LNCAP (cell line): ENCODE data around the gene EFNA5.
A peak's percentile ranks its signal among the peaks of the same experiment; 100 is the strongest.

ENCODE experiments used
- CTCF ChIP-seq: fragments of 450-650 bp; IDR thresholded peaks from 2 replicates; pipeline ENCODE4 v1.5.1; 2017; ENCODE audit warnings: mild to moderate bottlenecking

EFNA5 gene

GRCh38 chr5:107574287-107574686, 96.5 kb downstream of the EFNA5 start:
- TF ChIP-seq CTCF, result no peak

DNA sequence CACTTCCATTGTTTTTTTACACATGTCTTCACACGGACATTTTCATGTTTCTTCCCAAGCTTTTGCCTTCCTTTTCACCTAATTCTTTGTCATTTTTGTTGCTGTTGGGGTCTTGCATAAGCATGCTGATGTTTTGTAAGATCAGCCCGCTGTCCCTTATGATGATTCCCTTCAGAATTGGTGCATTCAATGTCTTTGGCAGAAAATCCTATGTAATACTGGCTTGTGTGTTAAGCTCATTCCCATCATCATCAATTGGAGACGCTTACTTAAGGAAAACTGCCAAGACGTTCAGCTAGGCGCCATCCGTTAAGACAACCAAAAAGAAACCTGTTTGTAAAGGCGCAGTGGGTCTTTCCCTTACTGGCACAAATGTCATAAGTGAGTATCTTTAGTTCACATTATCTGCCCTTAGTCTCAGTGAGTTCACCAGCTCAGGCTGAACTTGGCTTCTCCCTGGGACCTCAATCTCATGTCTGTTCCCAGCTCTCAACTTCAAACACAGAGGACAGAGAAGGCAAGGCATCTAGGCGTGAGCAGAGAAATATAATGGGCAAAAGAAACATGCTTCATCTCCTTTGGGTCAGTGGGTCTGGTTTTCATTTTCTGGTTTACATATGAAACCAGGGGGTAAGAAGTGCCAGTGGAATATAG, 97.9 kb downstream of the EFNA5 start:
- TF ChIP-seq CTCF, result no peak

DNA sequence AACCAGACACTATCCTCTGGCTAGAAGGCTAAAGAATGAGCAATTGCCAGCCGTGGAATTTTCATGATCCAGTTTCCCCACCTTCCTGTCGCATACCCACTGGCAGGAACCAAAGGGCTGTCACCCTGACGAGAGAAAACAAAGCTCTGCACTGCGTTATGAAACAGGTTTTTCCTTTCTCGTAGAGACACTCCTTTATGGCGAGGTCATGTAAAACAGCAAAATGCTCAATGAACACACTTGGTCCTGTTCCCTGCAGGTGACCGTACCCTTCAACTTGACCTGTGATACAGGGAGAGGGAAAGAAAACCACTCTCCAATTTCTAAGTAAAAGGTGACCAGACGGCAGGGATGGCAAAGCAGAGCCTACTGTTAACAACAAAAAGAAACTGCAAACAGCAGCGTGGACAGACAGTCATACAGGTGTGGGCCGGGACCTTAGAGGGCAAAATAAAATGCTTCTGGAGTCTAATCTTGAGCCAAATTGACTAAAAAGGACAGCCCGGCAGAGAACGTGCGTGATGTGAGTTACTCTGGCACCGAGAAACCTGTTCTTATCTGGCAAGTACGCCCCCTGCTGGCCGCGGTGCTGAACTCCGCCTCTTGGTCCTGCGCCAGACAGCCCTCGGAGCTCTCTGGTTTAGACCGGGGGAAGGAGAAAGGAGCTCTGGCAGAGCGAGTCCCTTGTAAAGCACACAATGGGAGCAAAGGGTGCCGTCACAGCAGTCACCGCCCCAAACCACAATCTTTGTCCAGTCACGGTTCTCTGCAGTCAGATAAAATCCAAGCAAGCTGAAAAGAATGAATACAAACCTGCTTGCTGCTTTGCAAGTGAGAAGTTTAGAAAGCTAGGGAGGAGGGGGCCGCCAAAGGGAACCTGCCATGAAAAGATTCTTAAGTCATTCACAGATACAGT, 98.9 kb downstream of the EFNA5 start:
- peak; percentile 85 for TF ChIP-seq CTCF

- no peak for TF ChIP-seq CTCF
These were observed 99.8 kb downstream of the EFNA5 start for GRCh38 chr5:107570805-107571531.

- no peak for TF ChIP-seq CTCF
These were observed 100.6 kb downstream of the EFNA5 start for GRCh38 chr5:107570181-107570580.

DNA sequence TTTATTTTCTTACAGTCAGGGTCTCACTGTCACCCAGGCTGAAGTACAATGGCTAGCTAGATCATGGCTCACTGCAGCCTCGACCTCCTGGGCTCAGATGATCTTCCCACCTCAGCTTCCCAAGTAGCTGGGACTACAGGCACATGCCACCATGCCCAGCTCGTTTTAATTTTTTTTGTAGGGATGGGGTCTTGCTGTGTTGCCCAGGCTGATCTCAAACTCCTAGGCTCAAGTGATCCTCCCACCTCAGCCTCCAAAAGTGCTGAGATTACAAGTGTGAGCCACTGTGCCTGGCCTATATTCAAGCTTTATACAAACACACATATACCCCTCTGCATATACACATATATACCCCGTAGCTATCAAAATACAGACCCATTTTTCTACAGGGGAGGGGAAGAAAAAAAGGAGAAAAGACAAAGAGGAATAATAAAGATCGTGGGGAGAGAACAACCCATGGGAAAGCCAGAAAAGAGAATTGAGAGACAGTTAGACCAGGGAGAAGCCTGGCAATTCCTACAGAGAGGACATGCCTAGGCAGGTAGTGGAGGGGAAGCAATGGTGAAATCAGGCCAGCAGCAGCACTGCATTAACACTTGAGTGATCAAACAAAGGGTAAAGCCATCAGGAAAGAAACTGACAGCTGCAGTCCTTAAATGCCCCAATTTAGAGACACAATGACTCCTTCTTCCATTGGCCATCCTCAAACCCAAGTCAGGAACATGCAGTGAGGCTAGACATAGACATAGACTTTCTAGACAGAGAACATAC, 102.7 kb downstream of the EFNA5 start:
- TF ChIP-seq CTCF, result no peak

- no peak for TF ChIP-seq CTCF
These were observed 103.8 kb downstream of the EFNA5 start for GRCh38 chr5:107566986-107567385.
